ENCODE data around the gene TEX22.

The TEX22 gene

DNA sequence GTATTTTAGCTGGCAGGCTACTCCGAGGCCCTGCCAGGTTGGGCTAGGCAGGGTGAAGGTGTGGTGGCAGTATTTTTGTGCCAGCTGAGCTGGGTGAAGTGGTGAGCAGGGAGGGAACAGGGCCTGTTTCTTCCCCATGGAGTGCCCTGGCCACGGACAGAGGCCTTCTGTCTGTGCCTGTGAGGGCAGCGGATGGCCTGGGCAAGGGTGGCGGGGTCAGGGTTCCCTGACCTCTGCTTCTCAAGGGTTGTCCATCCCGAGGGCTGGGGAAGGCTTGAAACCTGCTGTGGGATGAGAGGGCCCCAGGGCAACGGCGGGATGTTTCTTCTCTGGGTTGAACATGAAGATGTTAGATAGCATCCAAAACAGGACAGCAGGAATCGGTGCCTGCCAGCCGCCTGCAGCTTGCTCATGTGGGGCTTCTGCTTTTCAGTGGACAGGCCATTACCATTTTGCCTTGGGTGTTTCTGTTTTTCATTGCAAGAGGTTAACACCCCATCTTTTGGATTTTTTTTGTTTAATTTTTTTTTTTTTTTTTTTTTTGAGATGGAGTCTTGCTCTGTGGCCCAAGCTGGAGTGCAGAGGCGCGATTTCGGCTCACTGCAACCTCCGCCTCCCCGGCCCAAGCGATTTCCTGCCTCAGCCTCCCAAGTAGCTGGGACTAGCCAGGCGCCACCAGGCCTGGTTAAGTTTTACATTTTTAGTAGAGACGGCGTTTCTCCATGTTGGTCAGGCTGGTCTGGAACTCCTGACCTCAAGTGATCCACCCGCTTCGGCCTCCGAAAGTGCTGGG, 24.6 kb downstream of the TEX22 start:
- no peak for DNase-seq

GRCh38 chr14:105423488-105424195, 25.3 kb downstream of the TEX22 start:
- DNase-seq, result no peak

GRCh38 chr14:105424861-105425260, 26.5 kb downstream of the TEX22 start:
- no peak for DNase-seq

- no peak for DNase-seq
These were observed 27.5 kb downstream of the TEX22 start for GRCh38 chr14:105425823-105426247.

GRCh38 chr14:105426416-105427130, 28.2 kb downstream of the TEX22 start:
- no peak for DNase-seq

DNA sequence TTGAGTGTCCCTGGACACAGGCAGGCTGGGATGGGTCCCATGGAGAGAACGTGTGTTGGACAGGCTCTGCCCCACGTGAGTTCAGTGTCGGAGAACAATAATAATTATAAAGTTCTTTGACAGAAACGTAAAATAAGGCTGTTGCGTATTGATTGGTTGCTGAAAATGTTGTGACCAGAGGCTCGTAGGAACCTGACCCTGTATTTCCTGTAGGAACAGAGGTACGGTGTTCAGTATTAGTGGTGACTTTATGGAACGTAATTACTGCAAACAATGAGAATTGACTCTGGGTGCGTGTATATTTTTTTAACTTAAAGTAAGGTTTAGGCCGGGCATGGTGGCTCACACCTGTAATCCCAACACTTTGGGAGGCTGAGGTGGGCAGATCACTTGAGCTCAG, 29.1 kb downstream of the TEX22 start:
- no peak for DNase-seq

DNA sequence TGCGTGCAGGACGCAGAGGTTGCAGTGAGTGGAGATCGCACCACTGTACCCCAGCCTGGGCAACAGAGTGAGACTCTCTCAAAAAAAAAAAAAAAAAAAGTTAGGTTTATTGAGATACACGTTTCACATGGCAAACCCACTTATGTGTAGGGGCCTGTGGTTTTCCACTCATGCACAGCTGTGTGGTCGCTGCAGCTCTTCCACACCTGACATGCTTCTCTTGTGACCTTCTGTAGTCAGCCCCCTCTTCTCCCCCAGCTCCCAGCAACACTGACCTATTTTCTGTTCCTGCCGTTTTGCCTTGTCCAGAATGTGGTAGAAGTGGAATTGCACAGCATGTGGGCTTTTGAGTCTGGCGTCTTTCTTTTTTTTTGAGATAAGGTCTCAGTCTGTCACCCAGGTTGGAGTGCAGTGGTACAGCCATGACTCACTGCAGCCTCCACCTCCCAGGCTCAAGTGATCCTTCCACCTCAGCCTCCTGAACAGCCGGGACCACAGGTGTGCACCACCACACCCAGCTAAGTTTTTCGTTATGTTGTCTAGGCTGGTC, 29.7 kb downstream of the TEX22 start:
- no peak for DNase-seq

DNA sequence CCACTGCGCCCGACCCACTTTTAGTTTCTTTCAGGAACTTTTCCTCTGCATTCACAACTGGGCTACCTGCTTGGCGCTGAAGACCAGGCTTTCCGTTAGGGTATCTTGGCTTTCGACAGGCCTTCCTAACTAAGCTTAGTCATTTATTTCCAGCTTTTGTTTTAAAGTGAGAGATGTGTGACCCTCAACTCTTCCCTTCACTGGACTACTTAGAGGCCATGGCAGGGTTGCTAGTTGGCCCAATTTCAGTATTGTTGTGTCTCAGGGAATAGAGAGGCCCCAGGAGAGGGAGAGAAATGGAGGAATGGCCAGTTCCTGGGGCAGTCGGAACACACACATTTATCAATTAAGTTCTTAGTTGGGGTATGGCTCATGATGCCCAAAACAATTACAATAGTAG, 31.7 kb downstream of the TEX22 start:
- DNase-seq, result no peak

GRCh38 chr14:105430565-105430964, 32.2 kb downstream of the TEX22 start:
- no peak for DNase-seq

- no peak for DNase-seq
These were observed 32.9 kb downstream of the TEX22 start for GRCh38 chr14:105431256-105431655.

DNA sequence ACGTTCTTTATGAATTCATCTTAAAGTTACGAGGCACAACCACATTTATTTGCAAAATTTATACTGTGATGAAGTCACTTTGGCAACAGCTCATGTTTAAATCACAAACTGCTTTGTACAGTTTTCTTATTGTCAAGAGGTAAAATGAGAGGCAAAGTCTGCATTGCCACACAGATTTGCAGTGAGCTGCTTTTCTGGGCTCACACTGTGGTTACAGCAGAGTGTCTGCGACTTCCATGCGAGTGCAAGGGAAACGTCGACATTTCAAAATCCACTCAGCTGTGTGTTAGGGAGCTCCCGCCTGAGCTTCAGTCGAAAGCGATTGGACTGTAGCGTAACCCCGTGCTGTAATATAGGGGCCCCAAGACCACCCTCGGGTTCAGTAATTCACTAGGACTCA, 34.3 kb downstream of the TEX22 start:
- no peak for DNase-seq

- DNase-seq, result no peak
These were observed 34.8 kb downstream of the TEX22 start for GRCh38 chr14:105433161-105433605.

DNA sequence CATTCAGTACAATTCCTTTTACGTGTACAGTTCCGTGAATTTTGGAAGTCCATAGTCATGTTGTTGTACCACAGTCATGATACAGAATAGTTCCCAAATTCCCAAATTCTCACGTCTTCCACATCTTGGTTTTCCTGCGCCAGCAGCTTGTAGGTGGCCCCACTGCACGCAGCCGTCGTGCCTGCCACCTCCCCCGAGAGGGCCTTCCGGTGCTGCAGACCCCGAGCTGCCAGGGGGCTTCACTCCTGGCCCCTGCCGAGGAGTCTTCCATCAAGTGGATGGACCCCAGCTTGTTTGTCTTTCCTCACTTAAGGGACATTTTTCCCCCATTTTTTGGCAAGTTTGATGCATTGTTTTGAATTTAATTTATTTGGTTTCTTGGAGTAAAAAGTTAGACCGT, 38.1 kb downstream of the TEX22 start:
- DNase-seq, result no peak

GRCh38 chr14:105436891-105437722, 38.8 kb downstream of the TEX22 start:
- no peak for DNase-seq

GRCh38 chr14:105437723-105438500, 39.6 kb downstream of the TEX22 start:
- DNase-seq, result no peak

- DNase-seq, result no peak
These were observed 40.8 kb downstream of the TEX22 start for GRCh38 chr14:105439179-105439578.

- DNase-seq, result no peak
These were observed 41.6 kb downstream of the TEX22 start for GRCh38 chr14:105439710-105440553.

DNA sequence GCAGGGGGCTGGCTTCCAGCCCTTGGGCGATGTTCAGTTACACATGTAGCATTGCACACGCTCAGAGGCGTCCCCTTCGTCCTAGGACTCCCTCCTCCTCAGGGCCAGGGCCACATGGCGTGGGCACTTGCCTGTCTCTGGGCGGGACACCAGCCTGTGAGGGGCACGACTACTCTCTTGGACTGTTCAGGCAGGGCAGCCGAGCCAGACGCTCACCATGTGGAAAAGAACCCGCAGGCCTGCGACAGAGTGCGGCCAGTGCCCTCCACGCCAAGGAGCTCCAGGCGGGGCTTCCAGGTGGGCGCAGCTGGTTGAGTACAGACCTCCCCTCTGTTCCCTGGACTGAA, 42.2 kb downstream of the TEX22 start:
- DNase-seq, result no peak

- DNase-seq, result no peak
These were observed 42.7 kb downstream of the TEX22 start for GRCh38 chr14:105440992-105441391.

GRCh38 chr14:105442125-105442524, 43.8 kb downstream of the TEX22 start:
- no peak for DNase-seq

DNA sequence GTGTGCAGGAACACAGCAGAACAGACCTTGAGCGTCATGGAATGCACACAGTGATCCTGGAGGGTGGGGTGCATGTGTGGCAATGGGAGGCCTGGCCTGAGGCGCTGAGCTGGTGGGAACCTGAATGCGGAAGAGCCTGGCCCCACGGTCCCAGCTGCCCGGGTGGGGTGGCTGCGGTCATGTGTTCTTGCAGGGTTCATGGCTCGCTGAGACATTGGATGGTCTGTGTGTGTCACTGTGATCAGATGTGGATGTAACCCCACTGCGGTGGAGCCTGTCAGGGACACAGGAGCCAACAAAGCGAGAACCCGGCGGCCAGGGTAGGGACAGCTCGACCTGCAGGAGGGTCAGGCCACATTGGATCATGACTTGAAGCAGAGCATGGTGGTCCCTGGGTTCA, 44.5 kb downstream of the TEX22 start:
- DNase-seq, result no peak

Data from cortex of kidney (tissue), 1 donor.